ENCODE measurements around the gene FST.

FST gene

GRCh38 chr5:53475320-53475719 lies 5.1 kb upstream of the FST start:
- no peak for DNase-seq

- no peak for DNase-seq
These were observed 4.4 kb upstream of the FST start for GRCh38 chr5:53476019-53476418.

- DNase-seq = no peak
These were observed 3.6 kb upstream of the FST start for GRCh38 chr5:53476531-53477480.

GRCh38 chr5:53478411-53479044 lies 1.9 kb upstream of the FST start:
- no peak for DNase-seq

GRCh38 chr5:53479045-53479589 lies 1.3 kb upstream of the FST start:
- no peak for DNase-seq

GRCh38 chr5:53479590-53480415 lies 626 bp upstream of the FST start:
- no peak for DNase-seq

GRCh38 chr5:53481159-53481886 lies 894 bp downstream of the FST start:
- DNase-seq = no peak

- DNase-seq = peak in 3 of 4 experiments; percentile 8 to 18 (median 17)
These were observed 1.7 kb downstream of the FST start for GRCh38 chr5:53481887-53482716.

- no peak for DNase-seq
These were observed 2.5 kb downstream of the FST start for GRCh38 chr5:53482717-53483638.

GRCh38 chr5:53487436-53487835 lies 7.0 kb downstream of the FST start:
- DNase-seq = no peak

- DNase-seq = no peak
These were observed 7.8 kb downstream of the FST start for GRCh38 chr5:53488195-53488722.

- DNase-seq = no peak
These were observed 10.3 kb downstream of the FST start for GRCh38 chr5:53490747-53491146.

GRCh38 chr5:53501054-53501453 lies 20.6 kb downstream of the FST start:
- no peak for DNase-seq

GRCh38 chr5:53503562-53504218 lies 23.3 kb downstream of the FST start:
- no peak for DNase-seq

GRCh38 chr5:53507013-53507412 lies 26.6 kb downstream of the FST start:
- DNase-seq = no peak

GRCh38 chr5:53508125-53508524 lies 27.7 kb downstream of the FST start:
- DNase-seq = no peak

- no peak for DNase-seq
These were observed 32.1 kb downstream of the FST start for GRCh38 chr5:53512539-53512938.

- no peak for DNase-seq
These were observed 35.6 kb downstream of the FST start for GRCh38 chr5:53515988-53516387.

- no peak for DNase-seq
These were observed 40.4 kb downstream of the FST start for GRCh38 chr5:53520813-53521212.
